WI38 (cell line): Measurements from ENCODE around the gene ERBB4.

Experiments used
- H3K4me3 ChIP-seq: 2 replicates; pipeline ENCODE4 v1.5.1; 2011; ENCODE audit warnings: low read depth, mild to moderate bottlenecking, control low read depth, low read length
- CTCF ChIP-seq: IDR thresholded peaks from 2 replicates; pipeline ENCODE4 v1.5.1; 2012; ENCODE audit warnings: low read depth, mild to moderate bottlenecking, control low read depth, low read length

ERBB4 gene

GRCh38 chr2:211416373-211416772, 1122.2 kb downstream of the ERBB4 start:
- no peak for TF ChIP-seq CTCF
- H3K4me3 ChIP-seq = no peak overlapping the region

- H3K4me3 ChIP-seq = no peak overlapping the region
- no peak for TF ChIP-seq CTCF
Observed at GRCh38 chr2:211413746-211414145, 1124.9 kb downstream of the ERBB4 start.

- no peak for TF ChIP-seq CTCF
- H3K4me3 ChIP-seq = no peak overlapping the region
Observed at GRCh38 chr2:211408483-211408891, 1130.1 kb downstream of the ERBB4 start.

GRCh38 chr2:211407076-211407475, 1131.5 kb downstream of the ERBB4 start:
- H3K4me3 ChIP-seq = no peak overlapping the region
- TF ChIP-seq CTCF = no peak

GRCh38 chr2:211405036-211405435, 1133.6 kb downstream of the ERBB4 start:
- H3K4me3 ChIP-seq = no peak overlapping the region
- no peak for TF ChIP-seq CTCF

GRCh38 chr2:211404098-211404497, 1134.5 kb downstream of the ERBB4 start:
- no peak for TF ChIP-seq CTCF
- H3K4me3 ChIP-seq = no peak overlapping the region

- TF ChIP-seq CTCF = no peak
Observed at GRCh38 chr2:211401328-211401727, 1137.3 kb downstream of the ERBB4 start.

More at GRCh38 chr2:211401328-211401727, 1137.3 kb downstream of the ERBB4 start:
- no peak overlapping the region for H3K4me3 ChIP-seq
